ENCODE data around the gene IL1RN.

Gene IL1RN

DNA sequence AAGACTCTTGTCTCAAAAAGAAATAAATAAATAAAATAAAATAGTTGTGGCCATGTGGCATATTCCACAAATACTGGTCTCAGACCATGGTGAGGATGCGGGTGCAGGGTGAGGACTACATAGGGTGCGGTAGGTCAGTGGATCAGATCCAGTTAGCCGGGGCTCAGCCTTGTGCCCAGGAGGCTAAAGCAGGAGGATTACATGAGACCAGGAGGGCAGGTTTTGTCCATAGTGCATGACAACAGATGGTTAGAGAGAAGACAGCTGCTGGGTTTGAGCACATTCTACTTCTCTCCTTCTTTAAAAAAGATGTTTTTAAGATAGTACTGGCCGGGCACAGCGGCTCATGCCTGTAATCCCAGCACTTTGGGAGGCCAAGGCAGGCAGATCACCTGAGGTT lies 33.6 kb downstream of the IL1RN start:
- no peak for DNase-seq (ENCODE audit: extremely low read depth, insufficient read length)

DNA sequence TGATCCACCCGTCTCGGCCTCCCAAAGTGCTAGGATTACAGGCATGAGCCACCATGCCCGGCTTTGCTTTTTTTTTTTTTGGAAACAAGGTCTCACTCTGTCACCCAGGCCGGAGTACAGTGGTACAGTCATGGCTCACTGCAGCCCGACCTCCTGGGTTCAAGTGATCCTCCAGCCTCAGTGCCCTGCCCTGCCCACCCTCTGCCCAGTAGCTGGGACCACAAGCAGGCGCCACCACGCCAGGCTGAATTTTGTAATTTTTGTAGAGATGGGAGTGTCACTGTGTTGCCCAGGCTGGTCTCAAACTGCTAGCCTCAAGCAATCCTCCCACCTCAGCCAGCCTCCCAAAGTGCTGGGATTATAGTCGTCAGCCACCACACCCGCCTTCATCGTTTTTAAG lies 34.8 kb downstream of the IL1RN start:
- no peak overlapping the region for H3K4me3 ChIP-seq (replicated peaks; ENCODE audit: low read depth, low read length)
- H3K36me3 ChIP-seq (ENCODE audit: control insufficient read depth, insufficient read depth, low read length): no peaks in the 10 kb centered on the region
- no peak for TF ChIP-seq CTCF (IDR thresholded peaks at IDR 0.05; ENCODE audit: insufficient read depth, low read length, poor library complexity, severe bottlenecking)
- no peak for DNase-seq (ENCODE audit: extremely low read depth, insufficient read length)
- H3K27me3 ChIP-seq (replicated peaks; ENCODE audit: control insufficient read depth, insufficient read depth, low read length): no peaks in the 10 kb centered on the region

More for the DNA sequence above, 33.6 kb downstream of the IL1RN start:
- TF ChIP-seq CTCF (IDR thresholded peaks at IDR 0.05; ENCODE audit: insufficient read depth, low read length, poor library complexity, severe bottlenecking): no peak
- Histone ChIP-seq H3K4me3 (replicated peaks; ENCODE audit: low read depth, low read length) (no peak overlapping the region), H3K36me3 (ENCODE audit: control insufficient read depth, insufficient read depth, low read length) (no peaks in the 10 kb centered on the region), H3K27me3 (replicated peaks; ENCODE audit: control insufficient read depth, insufficient read depth, low read length) (no peaks in the 10 kb centered on the region)

DNA sequence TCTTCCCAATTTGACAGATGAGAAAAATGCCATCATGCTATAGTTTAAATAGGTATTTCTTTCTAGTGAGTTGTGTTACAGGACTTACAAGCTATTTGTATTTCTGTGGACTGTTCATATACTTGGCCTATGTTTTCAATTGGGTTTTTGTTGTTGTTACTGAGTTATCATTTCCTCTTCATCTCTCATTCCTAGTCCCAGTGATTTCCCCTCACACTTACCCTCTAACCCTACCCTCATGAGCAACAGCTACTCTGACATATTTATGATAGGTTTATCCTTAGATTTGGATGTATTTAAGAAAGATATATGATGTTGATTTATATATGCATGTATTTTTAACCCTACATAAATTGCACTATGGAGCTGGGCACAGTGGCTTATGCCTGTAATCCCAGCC lies 35.5 kb downstream of the IL1RN start:
- H3K4me3 ChIP-seq (replicated peaks; ENCODE audit: low read depth, low read length): no peak overlapping the region
- no peak for TF ChIP-seq CTCF (IDR thresholded peaks at IDR 0.05; ENCODE audit: insufficient read depth, low read length, poor library complexity, severe bottlenecking)
- H3K27me3 ChIP-seq (replicated peaks; ENCODE audit: control insufficient read depth, insufficient read depth, low read length): no peaks in the 10 kb centered on the region
- DNase-seq (ENCODE audit: extremely low read depth, insufficient read length): no peak
- H3K36me3 ChIP-seq (ENCODE audit: control insufficient read depth, insufficient read depth, low read length): no peaks in the 10 kb centered on the region

- no peak for DNase-seq (ENCODE audit: extremely low read depth, insufficient read length)
- TF ChIP-seq CTCF (IDR thresholded peaks at IDR 0.05; ENCODE audit: insufficient read depth, low read length, poor library complexity, severe bottlenecking): no peak
- Histone ChIP-seq H3K4me3 (replicated peaks; ENCODE audit: low read depth, low read length) (no peak overlapping the region), H3K27me3 (replicated peaks; ENCODE audit: control insufficient read depth, insufficient read depth, low read length) (no peaks in the 10 kb centered on the region), H3K36me3 (ENCODE audit: control insufficient read depth, insufficient read depth, low read length) (no peaks in the 10 kb centered on the region)
Observed at GRCh38 chr2:113164215-113164929, 37.0 kb downstream of the IL1RN start.

DNA sequence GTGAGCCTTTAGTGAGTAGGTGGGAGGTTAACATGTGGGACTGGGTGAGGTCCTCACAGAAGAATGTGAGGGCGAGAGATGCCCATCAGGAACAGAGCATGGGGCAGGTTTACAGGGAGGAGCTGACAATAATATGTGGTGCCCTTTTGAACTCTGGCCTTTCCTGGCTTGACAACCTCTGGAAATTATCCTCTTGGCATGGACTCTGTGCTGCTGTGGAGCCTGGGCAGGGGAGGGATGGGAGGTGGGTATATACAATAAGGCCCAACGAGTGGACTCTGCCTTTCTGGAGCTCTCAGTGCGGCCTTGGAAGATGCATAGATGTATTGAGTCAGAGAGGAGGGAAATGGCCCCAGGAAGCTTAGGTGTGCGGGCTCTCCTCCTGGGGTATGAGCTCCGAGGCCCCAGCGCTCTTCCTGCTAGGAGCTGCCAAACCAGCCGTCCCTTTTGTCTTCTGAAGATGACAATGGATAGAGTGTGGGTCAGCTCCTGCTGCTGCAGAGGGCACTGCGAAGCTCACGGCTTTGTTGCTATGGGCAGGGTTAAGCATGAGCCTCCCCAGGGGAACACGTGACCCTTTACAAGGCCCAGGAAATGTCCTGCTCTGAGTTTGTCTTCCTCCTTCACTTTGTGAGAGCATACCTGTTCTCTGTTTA lies 37.7 kb downstream of the IL1RN start:
- Histone ChIP-seq H3K36me3 (ENCODE audit: control insufficient read depth, insufficient read depth, low read length) (no peaks in the 10 kb centered on the region), H3K27me3 (replicated peaks; ENCODE audit: control insufficient read depth, insufficient read depth, low read length) (no peaks in the 10 kb centered on the region), H3K4me3 (replicated peaks; ENCODE audit: low read depth, low read length) (no peak overlapping the region)
- no peak for TF ChIP-seq CTCF (IDR thresholded peaks at IDR 0.05; ENCODE audit: insufficient read depth, low read length, poor library complexity, severe bottlenecking)
- no peak for DNase-seq (ENCODE audit: extremely low read depth, insufficient read length)

All from GM06990 (cell line).